ENCODE results near the gene TAOK1.

The TAOK1 gene

DNA sequence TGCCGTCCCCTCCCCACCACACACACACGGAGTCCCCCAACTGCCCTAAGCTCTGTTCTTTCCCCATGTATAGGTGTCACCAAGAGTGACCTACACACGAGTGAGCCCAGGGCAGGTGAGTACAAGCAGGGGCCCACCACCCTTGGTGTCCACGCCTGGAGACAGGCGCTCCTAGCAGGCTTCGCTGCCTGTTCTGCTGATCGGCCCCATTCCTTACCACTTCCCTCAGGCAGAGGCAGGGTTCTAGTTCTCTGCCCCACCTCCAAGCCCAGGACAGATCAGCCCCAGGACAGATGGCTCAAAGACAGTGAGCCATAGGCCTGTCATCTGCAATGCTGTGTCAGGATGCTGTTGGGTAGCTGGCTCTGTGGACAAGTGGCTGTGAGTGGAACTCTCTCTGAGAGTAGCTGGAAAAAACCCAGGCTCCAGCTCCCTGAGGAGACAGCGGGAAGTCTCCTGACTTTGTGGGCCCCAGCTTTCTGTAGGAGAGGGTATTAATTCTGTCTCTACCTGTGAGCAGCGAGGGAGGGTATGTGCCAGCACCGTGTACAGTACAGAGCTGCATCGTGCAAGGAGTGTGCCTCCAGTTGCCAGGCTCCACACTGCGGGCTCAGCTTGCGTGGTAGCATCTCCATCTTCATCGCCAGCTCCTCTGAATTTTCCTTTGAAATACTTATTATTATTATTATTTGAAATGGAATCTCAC, 179.2 kb downstream of the TAOK1 start:
- Histone ChIP-seq H3K4me1 (ENCODE audit: control insufficient read depth, low read length) (peaks cover 25% of the 10 kb centered on the region), H3K36me3 (ENCODE audit: control insufficient read depth, low read length) (peaks cover 30% of the 10 kb centered on the region), H3K27me3 (ENCODE audit: control insufficient read depth, low read length) (no peaks in the 10 kb centered on the region), H3K9me2 (replicated peaks; ENCODE audit: control insufficient read depth, low read length) (no peaks in the 10 kb centered on the region), H3K4me2 (ENCODE audit: low read length) (peak overlapping the region; percentile 88), H3K9me3 (ENCODE audit: control insufficient read depth, insufficient read depth, low read length) (no peaks in the 10 kb centered on the region), H3F3A (ENCODE audit: control insufficient read depth, insufficient read depth) (peaks cover 8% of the 10 kb centered on the region), H3K27ac (ENCODE audit: low read depth, low read length) (no peak overlapping the region; the same call in 1 of the 2 replicates), H3K4me3 (ENCODE audit: low read length) (peak overlapping the region; percentile 79), H3K79me2 (ENCODE audit: control insufficient read depth, low read length) (peaks cover 29% of the 10 kb centered on the region), H4K20me1 (ENCODE audit: control insufficient read depth, insufficient read depth, low read depth, low read length) (no peaks in the 10 kb centered on the region)
- TF ChIP-seq CTCF (IDR thresholded peaks at IDR 0.05; ENCODE audit: low read depth, low read length, poor library complexity, severe bottlenecking) (no peak), EZH2phosphoT487 (IDR thresholded peaks at IDR 0.05; ENCODE audit: borderline replicate concordance, low read length) (no peak)

- Histone ChIP-seq H3K27me3 (ENCODE audit: control insufficient read depth, low read length) (no peaks in the 10 kb centered on the region), H3K4me2 (ENCODE audit: low read length) (no peak overlapping the region), H3K4me3 (ENCODE audit: low read length) (no peak overlapping the region), H3K27ac (ENCODE audit: low read depth, low read length) (no peak overlapping the region), H3K9me3 (ENCODE audit: control insufficient read depth, insufficient read depth, low read length) (no peaks in the 10 kb centered on the region), H3K36me3 (ENCODE audit: control insufficient read depth, low read length) (peaks cover 41% of the 10 kb centered on the region), H3K79me2 (ENCODE audit: control insufficient read depth, low read length) (peaks cover 20% of the 10 kb centered on the region), H3F3A (ENCODE audit: control insufficient read depth, insufficient read depth) (peaks cover 8% of the 10 kb centered on the region), H3K4me1 (ENCODE audit: control insufficient read depth, low read length) (peaks cover 24% of the 10 kb centered on the region), H4K20me1 (ENCODE audit: control insufficient read depth, insufficient read depth, low read depth, low read length) (no peaks in the 10 kb centered on the region), H3K9me2 (replicated peaks; ENCODE audit: control insufficient read depth, low read length) (no peaks in the 10 kb centered on the region)
- TF ChIP-seq CTCF (IDR thresholded peaks at IDR 0.05; ENCODE audit: low read depth, low read length, poor library complexity, severe bottlenecking) (no peak), EZH2phosphoT487 (IDR thresholded peaks at IDR 0.05; ENCODE audit: borderline replicate concordance, low read length) (no peak)
Observed at GRCh38 chr17:29570521-29570920, 180.4 kb downstream of the TAOK1 start.

- Histone ChIP-seq H3K9me2 (replicated peaks; ENCODE audit: control insufficient read depth, low read length) (no peaks in the 10 kb centered on the region), H3K79me2 (ENCODE audit: control insufficient read depth, low read length) (peaks cover 10% of the 10 kb centered on the region), H3K4me3 (ENCODE audit: low read length) (no peak overlapping the region), H3K27me3 (ENCODE audit: control insufficient read depth, low read length) (no peaks in the 10 kb centered on the region), H3K4me2 (ENCODE audit: low read length) (no peak overlapping the region), H3K4me1 (ENCODE audit: control insufficient read depth, low read length) (peaks cover 22% of the 10 kb centered on the region), H3F3A (ENCODE audit: control insufficient read depth, insufficient read depth) (peaks cover 8% of the 10 kb centered on the region), H4K20me1 (ENCODE audit: control insufficient read depth, insufficient read depth, low read depth, low read length) (no peaks in the 10 kb centered on the region), H3K36me3 (ENCODE audit: control insufficient read depth, low read length) (peaks cover 51% of the 10 kb centered on the region), H3K9me3 (ENCODE audit: control insufficient read depth, insufficient read depth, low read length) (no peaks in the 10 kb centered on the region), H3K27ac (ENCODE audit: low read depth, low read length) (no peak overlapping the region)
- TF ChIP-seq CTCF (IDR thresholded peaks at IDR 0.05; ENCODE audit: low read depth, low read length, poor library complexity, severe bottlenecking): no peak
- no peak for TF ChIP-seq EZH2phosphoT487 (IDR thresholded peaks at IDR 0.05; ENCODE audit: borderline replicate concordance, low read length)
Observed at GRCh38 chr17:29571486-29571882, 181.3 kb downstream of the TAOK1 start.
